ENCODE measurements around the gene ALDH1L2. TPM values are rescaled to one million over a fixed set of nuclear protein-coding genes. Genes with fewer than 3 reads are reported as not detected.

ALDH1L2 gene
- total RNA-seq (not detected), polyA plus RNA-seq (not detected)

DNA sequence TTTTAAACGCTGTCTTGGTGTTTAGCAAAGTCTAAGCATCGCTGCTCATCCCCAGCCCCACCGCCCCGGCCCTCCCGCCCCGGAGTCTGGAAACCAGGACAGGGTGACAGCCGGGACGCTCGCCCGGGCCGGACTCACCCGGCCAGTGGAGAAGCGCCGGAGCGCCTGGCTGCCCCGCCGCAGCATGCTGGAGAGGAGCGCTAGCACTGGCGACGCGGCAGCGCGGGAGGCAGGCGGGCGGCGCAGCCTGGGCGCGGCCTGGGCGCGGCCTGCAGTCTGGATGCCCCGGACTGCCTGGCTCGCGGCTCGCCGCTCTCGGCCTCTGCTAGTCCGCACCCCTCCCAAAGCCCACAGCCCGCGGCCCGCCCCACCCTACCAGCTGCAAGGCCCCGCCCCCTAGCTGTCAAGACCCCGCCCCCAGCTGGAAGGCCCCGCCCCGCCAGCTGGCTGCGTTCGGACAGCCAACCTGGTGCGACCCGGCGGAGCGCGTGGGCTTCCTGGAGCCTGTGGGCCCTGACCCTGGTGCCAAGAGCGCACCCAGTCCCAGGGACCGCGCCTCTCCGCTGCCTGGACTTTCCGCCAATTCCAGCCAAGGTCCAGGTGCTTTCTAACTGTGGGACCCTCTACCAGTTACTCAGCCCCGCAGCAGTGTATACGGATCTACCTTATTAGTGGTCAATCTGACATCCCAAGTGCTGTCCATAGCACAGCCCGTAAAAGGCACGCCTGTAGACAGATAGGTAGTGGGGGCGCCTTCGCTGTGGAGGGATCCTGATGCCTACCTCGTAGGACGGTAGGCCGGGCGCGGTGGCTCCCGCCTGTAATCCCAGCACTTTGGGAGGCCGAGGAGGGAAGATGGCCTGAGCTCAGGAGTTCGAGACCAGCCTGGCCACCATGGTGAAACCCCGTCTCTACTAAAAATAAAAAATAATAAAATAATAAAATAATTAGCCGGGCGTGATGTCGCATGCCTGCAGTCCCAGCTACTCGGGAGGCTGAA lies at the start of gene ALDH1L2:
Gene ALDH1L2, minus strand, starts transcription at position 208 of the 1,000 bp plus-strand sequence. Its CDS starts 22 bp downstream, at position 186.
- H3K9me3 Mint-ChIP-seq = peaks cover 0 to 5% (median 2%) of the 10 kb centered on the region in 7 donors
- H3K9me3 ChIP-seq (ENCODE audit: control insufficient read depth in 2 of 2, low read length in 2 of 2) = no peaks in the 10 kb centered on the region
- H3K27ac ChIP-seq (ENCODE audit: insufficient read depth, low read length, poor library complexity, severe bottlenecking) = no peak within 1 kb of the TSS
- peaks cover 0 to 13% (median 8%) of the 10 kb centered on the region in 4 donors for H3K4me1 Mint-ChIP-seq
- H3K4me1 ChIP-seq (ENCODE audit: control insufficient read depth, insufficient read depth, low read length, poor library complexity, severe bottlenecking) = peaks cover 6% of the 10 kb centered on the region
- H3K4me3 Mint-ChIP-seq = peak within 1 kb of the TSS; percentile 27 to 74 (median 58)
- no peak within 1 kb of the TSS for H3K27ac Mint-ChIP-seq
- peaks cover 62% of the 10 kb centered on the region for H3K27me3 Mint-ChIP-seq
- ATAC-seq (ENCODE audit: low read depth in 2 of 2) = peak; percentile 64 to 65
- H3K4me3 ChIP-seq (ENCODE audit: low read depth, low read length) = no peak within 1 kb of the TSS
- peaks cover 21% of the 10 kb centered on the region for H3K27me3 ChIP-seq (ENCODE audit: control insufficient read depth, insufficient read depth, low read length)
- H3K36me3 ChIP-seq (ENCODE audit: control insufficient read depth, insufficient read depth, low read length) = no peaks in the 10 kb centered on the region
- DNase-seq = peak in 2 of 3 donors; percentile 24 to 55
- H3K36me3 Mint-ChIP-seq = no peaks in the 10 kb centered on the region

DNA sequence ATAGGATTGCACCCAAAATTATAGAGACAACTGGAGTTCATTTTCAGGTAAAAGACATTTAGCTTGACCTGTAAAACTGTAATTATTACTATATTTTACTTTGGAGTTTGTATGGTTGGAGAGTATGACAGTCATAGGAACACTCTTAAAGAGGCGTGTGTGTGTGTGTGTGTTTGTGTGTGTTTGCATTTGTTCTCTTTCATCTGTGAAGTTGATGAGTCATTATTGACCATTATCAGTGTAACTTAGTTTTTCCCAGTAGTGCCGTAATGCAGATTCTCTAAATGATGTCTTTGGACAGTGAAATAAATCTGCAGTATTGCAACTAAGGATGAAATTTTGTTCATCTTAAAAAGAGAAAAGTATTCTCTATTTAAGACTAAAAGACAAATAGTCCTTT lies 36.3 kb upstream of the ALDH1L2 start:
- Mint-ChIP-seq H3K27me3 (no peaks in the 10 kb centered on the region), H3K27ac (peak overlapping the region in 2 of 3 donors; percentile 36 to 38), H3K9me3 (no peaks in the 10 kb centered on the region), H3K4me1 (peaks cover 7 to 12% (median 10%) of the 10 kb centered on the region in 4 donors), H3K36me3 (peaks cover 47% of the 10 kb centered on the region), H3K4me3 (no peak overlapping the region)
- H3K9me3 ChIP-seq (ENCODE audit: control insufficient read depth in 2 of 2, low read length in 2 of 2) = no peaks in the 10 kb centered on the region
- H3K27me3 ChIP-seq (ENCODE audit: control insufficient read depth, insufficient read depth, low read length) = no peaks in the 10 kb centered on the region
- peaks cover 90% of the 10 kb centered on the region for H3K36me3 ChIP-seq (ENCODE audit: control insufficient read depth, insufficient read depth, low read length)
- no peak overlapping the region for H3K4me3 ChIP-seq (ENCODE audit: low read depth, low read length)
- no peak overlapping the region for H3K27ac ChIP-seq (ENCODE audit: insufficient read depth, low read length, poor library complexity, severe bottlenecking)
- no peak for DNase-seq
- ATAC-seq (ENCODE audit: low read depth in 2 of 2) = no peak
- no peaks in the 10 kb centered on the region for H3K4me1 ChIP-seq (ENCODE audit: control insufficient read depth, insufficient read depth, low read length, poor library complexity, severe bottlenecking)

DNA sequence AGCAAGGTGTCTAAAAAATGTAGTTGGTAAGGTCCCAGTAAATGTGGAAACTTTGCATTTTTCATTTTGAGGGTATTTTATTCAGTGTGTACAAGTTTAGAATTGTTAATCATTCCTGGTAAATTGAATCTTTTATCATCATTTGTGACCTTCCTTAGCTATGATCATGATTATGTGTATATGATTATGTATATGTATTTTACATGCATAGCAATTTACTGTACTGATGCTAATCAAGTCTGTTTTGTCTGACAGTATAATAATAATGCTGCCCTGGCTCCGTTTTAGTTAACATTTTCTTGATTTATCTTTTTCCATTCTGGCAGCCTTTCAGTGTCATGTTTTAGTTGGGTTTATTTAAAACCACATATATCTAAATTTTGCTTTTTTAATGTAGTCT lies 32.7 kb upstream of the ALDH1L2 start:
- H3K36me3 Mint-ChIP-seq = peaks cover 50% of the 10 kb centered on the region
- no peak for ATAC-seq (ENCODE audit: low read depth in 2 of 2)
- Histone ChIP-seq H3K9me3 (ENCODE audit: control insufficient read depth in 2 of 2, low read length in 2 of 2) (no peaks in the 10 kb centered on the region), H3K4me3 (ENCODE audit: low read depth, low read length) (no peak overlapping the region), H3K27me3 (ENCODE audit: control insufficient read depth, insufficient read depth, low read length) (no peaks in the 10 kb centered on the region), H3K27ac (ENCODE audit: insufficient read depth, low read length, poor library complexity, severe bottlenecking) (no peak overlapping the region), H3K4me1 (ENCODE audit: control insufficient read depth, insufficient read depth, low read length, poor library complexity, severe bottlenecking) (no peaks in the 10 kb centered on the region), H3K36me3 (ENCODE audit: control insufficient read depth, insufficient read depth, low read length) (peaks cover 80% of the 10 kb centered on the region)
- DNase-seq = no peak
- no peaks in the 10 kb centered on the region for H3K9me3 Mint-ChIP-seq
- no peak overlapping the region for H3K27ac Mint-ChIP-seq
- H3K4me1 Mint-ChIP-seq = peaks cover 21 to 28% (median 27%) of the 10 kb centered on the region in 4 donors
- H3K4me3 Mint-ChIP-seq = no peak overlapping the region
- no peaks in the 10 kb centered on the region for H3K27me3 Mint-ChIP-seq

DNA sequence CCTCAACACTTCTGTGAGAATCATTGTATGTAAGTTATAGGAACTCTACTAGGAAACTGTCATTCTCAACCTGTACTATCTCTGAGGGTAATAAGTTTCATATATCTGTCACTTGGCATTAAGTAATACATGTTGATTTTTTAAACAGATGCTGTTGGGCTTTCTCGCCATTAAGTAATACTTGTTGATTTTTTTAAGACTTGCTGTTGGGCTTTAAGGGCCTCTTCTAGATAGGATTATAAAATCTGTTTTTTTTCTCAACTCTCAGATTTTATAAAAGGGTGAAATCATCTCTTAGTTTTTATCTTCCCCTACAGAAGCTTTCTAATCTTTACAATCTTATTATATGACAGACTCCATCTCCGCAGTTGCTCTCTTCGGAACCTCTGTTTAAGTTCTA lies 28.8 kb upstream of the ALDH1L2 start:
- Mint-ChIP-seq H3K4me1 (peaks cover 32 to 55% (median 47%) of the 10 kb centered on the region in 4 donors), H3K27ac (no peak overlapping the region), H3K36me3 (peaks cover 35% of the 10 kb centered on the region), H3K4me3 (peak overlapping the region in 1 of 4 donors; percentile 4), H3K27me3 (no peaks in the 10 kb centered on the region), H3K9me3 (no peaks in the 10 kb centered on the region)
- Histone ChIP-seq H3K9me3 (ENCODE audit: control insufficient read depth in 2 of 2, low read length in 2 of 2) (no peaks in the 10 kb centered on the region), H3K4me1 (ENCODE audit: control insufficient read depth, insufficient read depth, low read length, poor library complexity, severe bottlenecking) (peaks cover 18% of the 10 kb centered on the region), H3K4me3 (ENCODE audit: low read depth, low read length) (no peak overlapping the region), H3K36me3 (ENCODE audit: control insufficient read depth, insufficient read depth, low read length) (peaks cover 45% of the 10 kb centered on the region), H3K27ac (ENCODE audit: insufficient read depth, low read length, poor library complexity, severe bottlenecking) (no peak overlapping the region), H3K27me3 (ENCODE audit: control insufficient read depth, insufficient read depth, low read length) (no peaks in the 10 kb centered on the region)
- DNase-seq = no peak
- ATAC-seq (ENCODE audit: low read depth in 2 of 2) = no peak

DNA sequence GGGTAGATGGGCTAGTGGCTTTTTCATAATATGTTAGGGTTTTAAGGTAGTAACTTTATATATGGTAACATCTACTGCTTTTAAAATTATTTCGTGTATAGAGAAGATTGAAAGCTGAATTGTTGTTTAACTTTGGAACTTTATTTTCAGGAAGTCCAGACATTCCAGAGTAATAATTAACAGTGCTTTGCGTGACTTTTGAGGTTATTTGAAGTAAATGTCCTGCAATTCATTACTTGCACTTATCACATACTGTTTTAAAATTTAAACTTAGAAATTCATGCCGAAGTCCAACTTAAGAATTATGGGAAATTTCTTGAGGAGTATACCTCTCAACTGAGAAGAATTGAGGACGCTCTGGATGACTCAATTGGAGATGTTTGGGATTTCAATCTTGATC lies 26.6 kb upstream of the ALDH1L2 start:
- Mint-ChIP-seq H3K27ac (no peak overlapping the region), H3K4me1 (peaks cover 29 to 54% (median 47%) of the 10 kb centered on the region in 4 donors), H3K4me3 (no peak overlapping the region), H3K27me3 (peaks cover 6% of the 10 kb centered on the region), H3K9me3 (no peaks in the 10 kb centered on the region), H3K36me3 (peaks cover 16% of the 10 kb centered on the region)
- Histone ChIP-seq H3K9me3 (ENCODE audit: control insufficient read depth in 2 of 2, low read length in 2 of 2) (no peaks in the 10 kb centered on the region), H3K27me3 (ENCODE audit: control insufficient read depth, insufficient read depth, low read length) (peaks cover 7% of the 10 kb centered on the region), H3K4me1 (ENCODE audit: control insufficient read depth, insufficient read depth, low read length, poor library complexity, severe bottlenecking) (peaks cover 24% of the 10 kb centered on the region), H3K36me3 (ENCODE audit: control insufficient read depth, insufficient read depth, low read length) (peaks cover 22% of the 10 kb centered on the region), H3K27ac (ENCODE audit: insufficient read depth, low read length, poor library complexity, severe bottlenecking) (no peak overlapping the region), H3K4me3 (ENCODE audit: low read depth, low read length) (peak overlapping the region; percentile 95)
- ATAC-seq (ENCODE audit: low read depth in 2 of 2) (no peak), DNase-seq (no peak)

DNA sequence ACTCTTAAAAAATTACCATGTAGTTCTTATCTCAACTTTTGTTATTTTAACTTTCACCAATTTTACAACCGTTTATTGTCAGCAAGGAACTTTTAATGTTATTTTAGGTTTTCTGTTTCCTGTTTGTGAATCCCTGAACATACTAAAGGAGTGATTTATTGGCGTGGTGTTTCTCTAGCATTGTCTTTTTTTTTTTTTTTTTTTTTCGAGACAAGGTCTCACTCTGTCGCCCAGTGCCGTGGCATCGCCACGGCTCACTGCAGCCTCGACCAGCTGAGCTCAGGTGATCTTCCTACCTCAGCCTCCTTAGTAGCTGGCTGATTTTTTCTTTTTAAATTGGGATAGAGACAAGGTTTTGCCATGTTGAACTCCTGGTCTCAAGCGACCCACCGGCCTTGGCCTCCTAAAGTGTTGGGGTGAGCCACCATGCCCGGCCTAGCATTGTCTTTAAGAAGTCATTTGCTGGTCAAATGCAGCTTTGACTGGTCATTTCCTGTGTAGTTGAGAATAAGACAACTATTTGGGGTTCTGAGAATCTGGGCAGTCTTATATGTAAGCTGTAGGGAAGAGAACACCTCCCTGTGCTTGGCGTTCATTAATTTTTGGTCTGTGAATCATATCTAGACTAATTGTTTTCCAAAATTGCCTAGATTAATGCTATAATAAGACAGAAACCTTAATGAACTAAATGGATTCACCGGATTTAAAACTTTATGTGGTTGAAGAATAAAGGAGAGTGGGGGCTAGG lies 25.4 kb upstream of the ALDH1L2 start:
- H3K27ac Mint-ChIP-seq = peak overlapping the region; percentile 79 to 92 (median 85)
- Histone ChIP-seq H3K27ac (ENCODE audit: insufficient read depth, low read length, poor library complexity, severe bottlenecking) (no peak overlapping the region), H3K27me3 (ENCODE audit: control insufficient read depth, insufficient read depth, low read length) (peaks cover 10% of the 10 kb centered on the region), H3K9me3 (ENCODE audit: control insufficient read depth in 2 of 2, low read length in 2 of 2) (peaks cover 0 to 4% of the 10 kb centered on the region in 2 experiments), H3K36me3 (ENCODE audit: control insufficient read depth, insufficient read depth, low read length) (peaks cover 11% of the 10 kb centered on the region), H3K4me1 (ENCODE audit: control insufficient read depth, insufficient read depth, low read length, poor library complexity, severe bottlenecking) (peaks cover 24% of the 10 kb centered on the region), H3K4me3 (ENCODE audit: low read depth, low read length) (peak overlapping the region; percentile 95)
- H3K36me3 Mint-ChIP-seq = peaks cover 13% of the 10 kb centered on the region
- H3K4me3 Mint-ChIP-seq = peak overlapping the region; percentile 87 to 100 (median 94)
- DNase-seq (peak in 1 of 3 donors; percentile 44), ATAC-seq (ENCODE audit: low read depth in 2 of 2) (no peak)
- peaks cover 29 to 52% (median 45%) of the 10 kb centered on the region in 4 donors for H3K4me1 Mint-ChIP-seq
- H3K27me3 Mint-ChIP-seq = peaks cover 12% of the 10 kb centered on the region
- peaks cover 0 to 4% (median 0%) of the 10 kb centered on the region in 7 donors for H3K9me3 Mint-ChIP-seq

DNA sequence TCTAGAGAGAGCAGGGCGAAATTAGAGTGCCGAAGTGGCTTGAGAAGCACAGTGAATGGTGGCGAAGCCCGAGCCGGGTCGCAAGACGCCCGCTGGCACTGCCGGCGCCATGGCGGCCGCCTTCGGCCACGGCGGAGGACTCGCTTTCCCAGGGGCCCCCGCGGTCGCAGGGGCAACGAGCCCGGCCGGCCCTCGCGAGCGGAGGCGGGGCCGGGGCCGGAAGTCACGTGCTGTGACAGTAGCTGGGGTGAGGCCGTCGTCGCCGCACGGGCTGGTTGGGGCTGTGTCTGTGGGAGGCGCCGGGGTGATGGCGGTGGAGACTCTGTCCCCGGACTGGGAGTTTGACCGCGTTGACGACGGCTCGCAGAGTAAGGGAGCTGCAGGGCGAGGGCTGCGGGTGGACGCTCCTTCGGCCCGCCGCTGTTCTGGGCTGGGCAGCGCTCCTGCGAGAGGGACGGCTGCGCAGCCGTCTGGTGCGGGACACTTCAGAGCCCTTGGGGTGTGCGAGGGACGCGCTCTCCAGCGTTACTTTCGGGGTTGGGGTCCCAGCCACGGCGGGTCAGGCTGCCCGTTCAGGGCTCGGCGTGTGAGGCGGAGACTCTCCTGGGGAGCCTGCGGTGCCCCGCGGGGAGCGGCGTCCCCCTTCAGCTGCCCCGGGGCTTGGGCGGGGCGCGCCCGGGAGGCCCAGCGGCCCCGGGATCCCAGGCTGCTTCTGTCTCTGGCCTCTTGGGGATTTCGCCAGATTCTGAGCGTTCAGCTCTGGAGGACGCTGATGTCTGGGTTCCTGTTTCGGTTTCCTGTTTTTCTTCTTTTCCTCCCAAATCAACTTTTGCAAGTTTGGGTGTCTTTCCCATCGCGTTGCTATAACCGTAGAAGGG lies 23.5 kb upstream of the ALDH1L2 start, which contains the start of gene WASHC4:
Gene WASHC4, plus strand, starts transcription at position 238 of the 878 bp plus-strand sequence. Its CDS starts 70 bp downstream, at position 308.
- Histone ChIP-seq H3K4me1 (ENCODE audit: control insufficient read depth, insufficient read depth, low read length, poor library complexity, severe bottlenecking) (peaks cover 24% of the 10 kb centered on the region), H3K4me3 (ENCODE audit: low read depth, low read length) (peak within 1 kb of the TSS; percentile 96), H3K36me3 (ENCODE audit: control insufficient read depth, insufficient read depth, low read length) (no peaks in the 10 kb centered on the region), H3K27ac (ENCODE audit: insufficient read depth, low read length, poor library complexity, severe bottlenecking) (peak within 1 kb of the TSS; percentile 89), H3K27me3 (ENCODE audit: control insufficient read depth, insufficient read depth, low read length) (peaks cover 15% of the 10 kb centered on the region), H3K9me3 (ENCODE audit: control insufficient read depth in 2 of 2, low read length in 2 of 2) (peaks cover 0 to 5% of the 10 kb centered on the region in 2 experiments)
- ATAC-seq (ENCODE audit: low read depth in 2 of 2) = peak; percentile 99
- DNase-seq = peak; percentile 91 to 95 (median 92)
- peak within 1 kb of the TSS; percentile 87 to 100 (median 94) for H3K4me3 Mint-ChIP-seq
- H3K27me3 Mint-ChIP-seq = peaks cover 22% of the 10 kb centered on the region
- peaks cover 22 to 41% (median 34%) of the 10 kb centered on the region in 4 donors for H3K4me1 Mint-ChIP-seq
- H3K9me3 Mint-ChIP-seq = peaks cover 0 to 4% (median 0%) of the 10 kb centered on the region in 7 donors
- H3K27ac Mint-ChIP-seq = peak within 1 kb of the TSS; percentile 92 to 97 (median 96)
- peaks cover 9% of the 10 kb centered on the region for H3K36me3 Mint-ChIP-seq
